Neural cell (in vitro differentiated cells): ENCODE measurements around the gene TDRD12. TPM values are rescaled to one million over a fixed set of nuclear protein-coding genes. Genes with fewer than 3 reads are reported as not detected.

Experiments used
- H2AFZ ChIP-seq: fragments of 200-600, 300-800 bp; sonication (generic), shearing (Covaris generic); 2 replicates; pipeline ENCODE4 v1.6.0; 2014; ENCODE audit warnings: low read depth, mild to moderate bottlenecking, antibody characterized with exemption, low read length, moderate library complexity
- H3F3A ChIP-seq: fragments of 200-600 bp; shearing (Covaris generic); 2 replicates; pipeline ENCODE4 v1.6.1; 2016; ENCODE audit warnings: mild to moderate bottlenecking, moderate library complexity, mixed read lengths, antibody characterized with exemption, low read length; ENCODE audit not compliant: insufficient read depth, poor library complexity, severe bottlenecking
- H3K27ac ChIP-seq: fragments of 200-600, 300-800 bp; sonication (generic), shearing (Covaris generic); 2 replicates; pipeline ENCODE4 v1.5.1; 2014; ENCODE audit warnings: mild to moderate bottlenecking, low read length, moderate library complexity
- H3K27me3 ChIP-seq: fragments of 300-800, 200-600 bp; sonication (generic), shearing (Covaris generic); 2 replicates; pipeline ENCODE4 v1.6.0; 2014; ENCODE audit warnings: mild to moderate bottlenecking, low read depth, low read length, moderate library complexity; ENCODE audit not compliant: insufficient read depth
- H3K36me3 ChIP-seq: fragments of 300-800, 200-600 bp; sonication (generic), shearing (Covaris generic); 2 replicates; pipeline ENCODE4 v1.5.1; 2014; ENCODE audit warnings: mild to moderate bottlenecking, antibody characterized with exemption, low read length, moderate library complexity; ENCODE audit not compliant: insufficient read depth
- H3K4me2 ChIP-seq: fragments of 300-800, 200-600 bp; sonication (generic), shearing (Covaris generic); 2 replicates; pipeline ENCODE4 v1.6.0; 2014; ENCODE audit warnings: mild to moderate bottlenecking, low read length
- H3K4me3 ChIP-seq: fragments of 300-800, 200-600 bp; sonication (generic), shearing (Covaris generic); 2 replicates; pipeline ENCODE4 v1.5.1; 2014; ENCODE audit warnings: mild to moderate bottlenecking, low read length, moderate library complexity
- H3K79me2 ChIP-seq: fragments of 200-600 bp; shearing (Covaris generic); replicated peaks from 2 replicates; pipeline ENCODE4 v1.6.0; 2014; ENCODE audit warnings: mild to moderate bottlenecking, low read length, moderate library complexity; ENCODE audit not compliant: insufficient read depth
- H3K9ac ChIP-seq: fragments of 300-800, 200-600 bp; sonication (generic), shearing (Covaris generic); 2 replicates; pipeline ENCODE4 v1.6.1; 2016; ENCODE audit warnings: mild to moderate bottlenecking, low read length, mixed read lengths
- H3K9me2 ChIP-seq: fragments of 200-600 bp; shearing (Covaris generic); 2 replicates; pipeline ENCODE4 v1.6.1; 2016; ENCODE audit warnings: mild to moderate bottlenecking, low read length, mixed read lengths; ENCODE audit not compliant: insufficient read depth
- H3K9me3 ChIP-seq: fragments of 200-600, 300-800 bp; sonication (generic), shearing (Covaris generic); 2 replicates; pipeline ENCODE4 v1.6.1; 2016; ENCODE audit warnings: mild to moderate bottlenecking, mixed run types, low read length, moderate library complexity, mixed read lengths
- H4K20me1 ChIP-seq: fragments of 200-600 bp; shearing (Covaris generic); 2 replicates; pipeline ENCODE4 v1.6.1; 2016; ENCODE audit warnings: mild to moderate bottlenecking, mixed run types; ENCODE audit not compliant: insufficient read depth
- EP300 ChIP-seq: fragments of 450-650 bp; conservative IDR thresholded peaks from 2 replicates; pipeline ENCODE4 v1.6.1; 2014; ENCODE audit warnings: antibody characterized with exemption, mild to moderate bottlenecking, moderate library complexity; ENCODE audit not compliant: poor library complexity, severe bottlenecking
- EZH2 ChIP-seq: fragments of 200-600, 300-800 bp; shearing (Covaris generic), sonication (generic); IDR thresholded peaks from 2 replicates; pipeline ENCODE4 v1.6.1; 2014; ENCODE audit warnings: antibody characterized with exemption, low read length, borderline replicate concordance, mild to moderate bottlenecking; ENCODE audit not compliant: insufficient read depth, poor library complexity, severe bottlenecking
- MXI1 ChIP-seq: fragments of 450-650 bp; conservative IDR thresholded peaks from 2 replicates; pipeline ENCODE4 v1.6.1; 2014; ENCODE audit warnings: antibody characterized with exemption, mild to moderate bottlenecking; ENCODE audit not compliant: poor library complexity, severe bottlenecking
- POLR2AphosphoS5 ChIP-seq: IDR thresholded peaks from 2 replicates; pipeline ENCODE4 v1.6.1; 2012
- RAD21 ChIP-seq: fragments of 450-650 bp; conservative IDR thresholded peaks from 2 replicates; pipeline ENCODE4 v1.6.1; 2014; ENCODE audit warnings: antibody characterized with exemption, mild to moderate bottlenecking, moderate library complexity
- SMC3 ChIP-seq: fragments of 450-650 bp; conservative IDR thresholded peaks from 2 replicates; pipeline ENCODE4 v1.6.1; 2014; ENCODE audit warnings: antibody characterized with exemption, mild to moderate bottlenecking, moderate library complexity; ENCODE audit not compliant: poor library complexity
- TAF1 ChIP-seq: IDR thresholded peaks from 2 replicates; pipeline ENCODE4 v1.6.1; 2012; ENCODE audit warnings: low read depth
- polyA plus RNA-seq: library from polyadenylated mRNA; depleted of rRNA; stranded (reverse); fragments of >200 nt; gene quantifications from 2 replicates; pipeline ENCODE4 v1.2.3, GENCODE V29; 2014
- TF ChIP-seq, protein P1 (sequence below): IDR thresholded peaks from 2 replicates; pipeline ENCODE4 v1.6.1; 2012; ENCODE audit warnings: borderline replicate concordance
- TF ChIP-seq, protein P2 (sequence below): fragments of 450-650 bp; IDR thresholded peaks from 2 replicates; pipeline ENCODE4 v1.5.1; 2014; ENCODE audit warnings: antibody characterized with exemption, mild to moderate bottlenecking, moderate library complexity; ENCODE audit not compliant: poor library complexity, severe bottlenecking

TDRD12 gene
- polyA plus RNA-seq, 1 donor from 2014 or later = 9.2 TPM

DNA sequence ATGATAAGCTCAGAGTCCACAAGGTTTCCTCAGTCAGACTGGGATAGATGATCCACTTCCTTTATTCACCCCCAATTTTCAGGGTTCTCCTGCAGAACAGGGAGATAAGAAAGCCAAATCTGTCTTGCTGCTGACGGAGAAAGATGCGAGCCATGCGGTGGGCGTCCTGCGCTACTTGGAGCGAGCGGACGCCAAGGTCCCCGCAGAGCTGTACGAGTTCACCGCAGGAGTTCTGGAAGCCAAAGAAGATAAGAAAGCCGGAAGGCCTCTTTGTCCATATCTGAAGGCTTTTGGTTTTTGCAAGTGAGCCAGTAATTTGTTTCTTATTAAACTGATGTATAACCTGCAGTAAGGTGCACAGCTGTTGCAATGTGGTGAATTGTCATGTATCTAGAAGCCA lies 83.3 kb downstream of the TDRD12 start:
- H3K9ac ChIP-seq = no peak overlapping the region
- no peak overlapping the region for H2AFZ ChIP-seq
- no peaks in the 10 kb centered on the region for H3K79me2 ChIP-seq

DNA sequence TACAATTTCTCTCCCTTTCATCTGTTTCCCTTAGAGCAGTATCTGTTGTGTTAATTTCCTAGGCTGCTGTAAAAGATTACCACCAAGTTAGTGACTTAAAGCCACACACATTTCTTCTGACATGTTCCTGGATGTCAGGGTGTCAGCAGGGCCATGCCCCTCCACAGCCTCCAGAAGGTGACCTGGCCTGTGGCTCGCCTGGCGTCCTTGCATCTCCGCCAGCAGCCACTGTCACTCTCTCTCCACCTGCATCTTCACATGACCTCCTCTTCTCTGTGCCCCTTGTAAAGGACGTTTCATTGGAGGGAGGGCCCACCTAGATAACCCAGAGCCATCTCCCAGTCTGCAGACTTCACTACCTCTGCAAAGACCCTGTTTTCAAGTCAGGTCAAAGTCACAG lies 88.7 kb downstream of the TDRD12 start:
- Histone ChIP-seq H4K20me1 (no peaks in the 10 kb centered on the region), H3K9ac (no peak overlapping the region), H3K4me2 (no peak overlapping the region), H3K36me3 (no peaks in the 10 kb centered on the region), H3K4me3 (no peak overlapping the region), H3F3A (no peaks in the 10 kb centered on the region), H3K9me2 (no peaks in the 10 kb centered on the region), H2AFZ (no peak overlapping the region), H3K79me2 (no peaks in the 10 kb centered on the region), H3K9me3 (no peaks in the 10 kb centered on the region), H3K27me3 (no peaks in the 10 kb centered on the region), H3K27ac (no peak overlapping the region)
- TF ChIP-seq TAF1 = no peak
- TF ChIP-seq, protein P1, sequence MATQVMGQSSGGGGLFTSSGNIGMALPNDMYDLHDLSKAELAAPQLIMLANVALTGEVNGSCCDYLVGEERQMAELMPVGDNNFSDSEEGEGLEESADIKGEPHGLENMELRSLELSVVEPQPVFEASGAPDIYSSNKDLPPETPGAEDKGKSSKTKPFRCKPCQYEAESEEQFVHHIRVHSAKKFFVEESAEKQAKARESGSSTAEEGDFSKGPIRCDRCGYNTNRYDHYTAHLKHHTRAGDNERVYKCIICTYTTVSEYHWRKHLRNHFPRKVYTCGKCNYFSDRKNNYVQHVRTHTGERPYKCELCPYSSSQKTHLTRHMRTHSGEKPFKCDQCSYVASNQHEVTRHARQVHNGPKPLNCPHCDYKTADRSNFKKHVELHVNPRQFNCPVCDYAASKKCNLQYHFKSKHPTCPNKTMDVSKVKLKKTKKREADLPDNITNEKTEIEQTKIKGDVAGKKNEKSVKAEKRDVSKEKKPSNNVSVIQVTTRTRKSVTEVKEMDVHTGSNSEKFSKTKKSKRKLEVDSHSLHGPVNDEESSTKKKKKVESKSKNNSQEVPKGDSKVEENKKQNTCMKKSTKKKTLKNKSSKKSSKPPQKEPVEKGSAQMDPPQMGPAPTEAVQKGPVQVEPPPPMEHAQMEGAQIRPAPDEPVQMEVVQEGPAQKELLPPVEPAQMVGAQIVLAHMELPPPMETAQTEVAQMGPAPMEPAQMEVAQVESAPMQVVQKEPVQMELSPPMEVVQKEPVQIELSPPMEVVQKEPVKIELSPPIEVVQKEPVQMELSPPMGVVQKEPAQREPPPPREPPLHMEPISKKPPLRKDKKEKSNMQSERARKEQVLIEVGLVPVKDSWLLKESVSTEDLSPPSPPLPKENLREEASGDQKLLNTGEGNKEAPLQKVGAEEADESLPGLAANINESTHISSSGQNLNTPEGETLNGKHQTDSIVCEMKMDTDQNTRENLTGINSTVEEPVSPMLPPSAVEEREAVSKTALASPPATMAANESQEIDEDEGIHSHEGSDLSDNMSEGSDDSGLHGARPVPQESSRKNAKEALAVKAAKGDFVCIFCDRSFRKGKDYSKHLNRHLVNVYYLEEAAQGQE = no peak
- no peak for TF ChIP-seq EZH2
- TF ChIP-seq SMC3 = no peak
- no peak for TF ChIP-seq EP300
- no peak for TF ChIP-seq POLR2AphosphoS5
- TF ChIP-seq MXI1 = no peak

More for the DNA sequence above, 83.3 kb downstream of the TDRD12 start:
- Histone ChIP-seq H3K27ac (no peak overlapping the region), H3F3A (no peaks in the 10 kb centered on the region), H3K4me2 (no peak overlapping the region), H4K20me1 (no peaks in the 10 kb centered on the region), H3K9me2 (no peaks in the 10 kb centered on the region), H3K36me3 (no peaks in the 10 kb centered on the region), H3K27me3 (no peaks in the 10 kb centered on the region), H3K4me3 (no peak overlapping the region), H3K9me3 (no peaks in the 10 kb centered on the region)
- TF ChIP-seq, protein P1 = no peak
- TF ChIP-seq EP300 (no peak), MXI1 (no peak), TAF1 (no peak), POLR2AphosphoS5 (no peak), EZH2 (no peak), RAD21 (no peak), SMC3 (no peak)
- TF ChIP-seq, protein P2, sequence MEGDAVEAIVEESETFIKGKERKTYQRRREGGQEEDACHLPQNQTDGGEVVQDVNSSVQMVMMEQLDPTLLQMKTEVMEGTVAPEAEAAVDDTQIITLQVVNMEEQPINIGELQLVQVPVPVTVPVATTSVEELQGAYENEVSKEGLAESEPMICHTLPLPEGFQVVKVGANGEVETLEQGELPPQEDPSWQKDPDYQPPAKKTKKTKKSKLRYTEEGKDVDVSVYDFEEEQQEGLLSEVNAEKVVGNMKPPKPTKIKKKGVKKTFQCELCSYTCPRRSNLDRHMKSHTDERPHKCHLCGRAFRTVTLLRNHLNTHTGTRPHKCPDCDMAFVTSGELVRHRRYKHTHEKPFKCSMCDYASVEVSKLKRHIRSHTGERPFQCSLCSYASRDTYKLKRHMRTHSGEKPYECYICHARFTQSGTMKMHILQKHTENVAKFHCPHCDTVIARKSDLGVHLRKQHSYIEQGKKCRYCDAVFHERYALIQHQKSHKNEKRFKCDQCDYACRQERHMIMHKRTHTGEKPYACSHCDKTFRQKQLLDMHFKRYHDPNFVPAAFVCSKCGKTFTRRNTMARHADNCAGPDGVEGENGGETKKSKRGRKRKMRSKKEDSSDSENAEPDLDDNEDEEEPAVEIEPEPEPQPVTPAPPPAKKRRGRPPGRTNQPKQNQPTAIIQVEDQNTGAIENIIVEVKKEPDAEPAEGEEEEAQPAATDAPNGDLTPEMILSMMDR = no peak
